Transverse colon (tissue), 4 donors: ENCODE measurements around the gene SLC24A3. TPM values are rescaled to one million over a fixed set of nuclear protein-coding genes. Genes with fewer than 3 reads are reported as not detected.

Experiments used
- DNase-seq: peaks from one replicate; pipeline ENCODE4 v3.0.0-alpha.2; 2019
- H3K27ac ChIP-seq, 4 donors: fragments of 200-600 bp; sonication (generic); 2 replicates each; pipeline ENCODE4 v1.5.1; 2016 to 2018; ENCODE audit warnings: inconsistent platforms in 4 of 4
- H3K27me3 ChIP-seq: fragments of 200-600 bp; sonication (generic); 2 replicates; pipeline ENCODE4 v1.5.1; 2017; ENCODE audit warnings: inconsistent platforms
- H3K36me3 ChIP-seq, 4 donors: fragments of 200-600 bp; sonication (generic); 2 replicates each; pipeline ENCODE4 v1.5.1; 2017 to 2019; ENCODE audit warnings: inconsistent platforms in 4 of 4
- H3K4me1 ChIP-seq, 4 donors: fragments of 200-600 bp; sonication (generic); 2 replicates each; pipeline ENCODE4 v1.5.1; 2017 to 2020; ENCODE audit warnings: inconsistent platforms in 4 of 4
- H3K4me3 ChIP-seq, 4 donors: fragments of 200-600 bp; sonication (generic); 1 replicate in 1 of 4; 2 replicates in 3 of 4; pipeline versions ENCODE4 v1.5.1 to v1.6.1; 2017 to 2019; ENCODE audit warnings: inconsistent platforms in 4 of 4
- H3K9me3 ChIP-seq, 2 donors: fragments of 200-600 bp; sonication (generic); 2 replicates each; pipeline ENCODE4 v1.5.1; 2017 to 2019; ENCODE audit warnings: inconsistent platforms in 2 of 2
- CTCF ChIP-seq, 5 experiments: fragments of 200-600 bp in 3 of 5; fragments of 450-650 bp in 2 of 5; sonication (generic) in 3 of 5; IDR thresholded peaks; 1 replicate in 2 of 5; 2 replicates in 3 of 5; pipeline ENCODE4 v1.5.1; 2016 to 2017; ENCODE audit warnings: antibody characterized with exemption in 5 of 5, inconsistent platforms in 3 of 5, mild to moderate bottlenecking in 2 of 5, moderate library complexity in 1 of 5
- EP300 ChIP-seq: sonication (generic); formaldehyde crosslinking; IDR thresholded peaks from one replicate; pipeline ENCODE4 v1.6.1; 2017; ENCODE audit warnings: antibody characterized with exemption, low read depth
- POLR2A ChIP-seq: fragments of 450-650 bp; IDR thresholded peaks from one replicate; pipeline ENCODE4 v1.6.1; 2016; ENCODE audit warnings: antibody characterized with exemption, mild to moderate bottlenecking, moderate library complexity
- POLR2AphosphoS5 ChIP-seq, 3 donors: sonication (generic); formaldehyde crosslinking; IDR thresholded peaks; one replicate each; pipeline ENCODE4 v1.6.1; 2016; ENCODE audit warnings: antibody characterized with exemption in 3 of 3
- WGBS, 2 donors: methylation state at CpG; one replicate each; pipeline ENCODE4 v1.1.5; 2018; ENCODE audit warnings: low coverage in 1 of 2; 5-methylcytosine and 5-hydroxymethylcytosine counted together
- in situ Hi-C, 4 donors: fragments of 200-750 bp; cut with MboI; loops; one replicate each; pipeline versions ENCODE4 v1.15.0 to v1.15.1; 2017; ENCODE audit warnings: low sequenced_read_pairs in 3 of 4, low pct_ligation_motif_present in 1 of 4, low pct_unique_long_range_greater_than_20kb in 1 of 4
- intact Hi-C: fragments of 100-400 bp; cut with DNase I; formaldehyde crosslinking; loops from one replicate; pipeline ENCODE4 v1.15.1; 2023; ENCODE audit warnings: low total_unique reads
- total RNA-seq, 4 donors: library from RNA; depleted of rRNA; stranded (reverse); fragments of >200 nt; gene quantifications; one replicate each; pipeline ENCODE4 v1.1.0, GENCODE V29; 2016

SLC24A3 gene
- total RNA-seq, 4 donors from 2014 or later, result 4.4 to 6.7 (median 4.6) TPM

GRCh38 chr20:19236371-19237055 is 24.1 kb downstream of the SLC24A3 start:
- no peak overlapping the region for H3K4me3 ChIP-seq
- in situ Hi-C loops (no loop called here), intact Hi-C loops (no loop called here)
- no peaks in the 10 kb centered on the region for H3K36me3 ChIP-seq
- H3K9me3 ChIP-seq, result no peaks in the 10 kb centered on the region
- 81 to 85% methylated on average over 7 of the region's 7 CpGs for WGBS, 2 donors
- H3K27ac ChIP-seq, result no peak overlapping the region
- no peak for DNase-seq
- H3K4me1 ChIP-seq, result peaks cover 0 to 14% (median 0%) of the 10 kb centered on the region in 4 donors
- TF ChIP-seq POLR2A (no peak), CTCF (IDR thresholded peaks at IDR 0.05) (no peak), EP300 (no peak), POLR2AphosphoS5 (IDR thresholded peaks at IDR 0.05) (no peak)
- H3K27me3 ChIP-seq, result no peaks in the 10 kb centered on the region

- intact Hi-C loops (no loop called here), in situ Hi-C loops (no loop called here)
- no peak for TF ChIP-seq EP300
- TF ChIP-seq POLR2AphosphoS5 (IDR thresholded peaks at IDR 0.05), result no peak
- Histone ChIP-seq H3K36me3 (no peaks in the 10 kb centered on the region), H3K27me3 (no peaks in the 10 kb centered on the region), H3K4me3 (no peak overlapping the region), H3K27ac (no peak overlapping the region), H3K9me3 (no peaks in the 10 kb centered on the region), H3K4me1 (no peaks in the 10 kb centered on the region)
- DNase-seq, result no peak
- WGBS, 2 donors, result 72 to 75% methylated on average over 4 to 13 of the region's 13 CpGs
Measured at GRCh38 chr20:19241440-19241839, 29.0 kb downstream of the SLC24A3 start.

- H3K9me3 ChIP-seq, result no peaks in the 10 kb centered on the region
- WGBS, 2 donors, result 84 to 93% methylated on average over 8 of the region's 8 CpGs
- no peak overlapping the region for H3K27ac ChIP-seq
- in situ Hi-C loops (no loop called here), intact Hi-C loops (no loop called here)
- no peaks in the 10 kb centered on the region for H3K36me3 ChIP-seq
- H3K4me3 ChIP-seq, result no peak overlapping the region
- TF ChIP-seq CTCF (IDR thresholded peaks at IDR 0.05) (no peak), EP300 (no peak), POLR2A (no peak), POLR2AphosphoS5 (IDR thresholded peaks at IDR 0.05) (no peak)
- no peaks in the 10 kb centered on the region for H3K27me3 ChIP-seq
- DNase-seq, result no peak
- H3K4me1 ChIP-seq, result no peaks in the 10 kb centered on the region
Measured at GRCh38 chr20:19244291-19244690, 31.8 kb downstream of the SLC24A3 start.

- Histone ChIP-seq H3K36me3 (no peaks in the 10 kb centered on the region), H3K4me3 (no peak overlapping the region), H3K27me3 (no peaks in the 10 kb centered on the region), H3K4me1 (peaks cover 0 to 12% (median 0%) of the 10 kb centered on the region in 4 donors), H3K27ac (no peak overlapping the region), H3K9me3 (no peaks in the 10 kb centered on the region)
- 68 to 86% methylated on average over 3 to 6 of the region's 6 CpGs for WGBS, 2 donors
- no peak for DNase-seq
- TF ChIP-seq POLR2A (no peak), EP300 (no peak), POLR2AphosphoS5 (IDR thresholded peaks at IDR 0.05) (no peak), CTCF (IDR thresholded peaks at IDR 0.05) (no peak)
- intact Hi-C loops, result no loop called here
- in situ Hi-C loops, result no loop called here
Measured at GRCh38 chr20:19249106-19249879, 36.9 kb downstream of the SLC24A3 start.
